Caco-2 (cell line): Measurements from ENCODE around the gene NEU2. TPM values are rescaled to one million over a fixed set of nuclear protein-coding genes. Genes with fewer than 3 reads are reported as not detected.

Experiments used
- BruUV-seq: library from RNA; stranded (reverse); fragments of 400-500 nt; replicated peaks from 2 replicates; lab custom pipeline; 2021; lab: Mats Ljungman, UMichigan
- CTCF ChIA-PET: fragments of 300-600 bp; sonication (Branson Sonifier 250); formaldehyde crosslinking; loops from one replicate; lab custom pipeline; 2022; ENCODE audit warnings: antibody characterized with exemption; lab: Charles Lee
- POLR2A ChIA-PET: fragments of 300-600 bp; sonication (Branson Sonifier 250); formaldehyde crosslinking; loops from one replicate; lab custom pipeline; 2022; ENCODE audit warnings: antibody characterized with exemption; lab: Charles Lee
- DNase-seq, 2 experiments: peaks; one replicate each; pipeline versions ENCODE4 v3.0.0 to v3.0.0-alpha.2; 2020 to 2022
- H3K27me3 ChIP-seq: replicated peaks from 2 replicates; pipeline ENCODE4 v1.6.0; 2011; ENCODE audit warnings: low read length; ENCODE audit not compliant: control insufficient read depth, insufficient read depth
- H3K36me3 ChIP-seq: 2 replicates; pipeline ENCODE4 v1.5.1; 2011; ENCODE audit warnings: low read length; ENCODE audit not compliant: control insufficient read depth, insufficient read depth
- H3K4me1 ChIP-seq: fragments of 250-450 bp; sonication (Bioruptor Pico); 2 replicates; pipeline ENCODE4 v1.5.1; 2020; ENCODE audit warnings: mild to moderate bottlenecking
- H3K4me3 ChIP-seq: 2 replicates; pipeline ENCODE4 v1.5.1; 2011; ENCODE audit warnings: low read depth, mild to moderate bottlenecking, control low read depth, low read length
- H3K9me3 ChIP-seq: fragments of 250-450 bp; sonication (Bioruptor Pico); 2 replicates; pipeline ENCODE4 v1.5.1; 2020; ENCODE audit warnings: mild to moderate bottlenecking, moderate library complexity
- H3K27ac Mint-ChIP-seq: one replicate; pipeline ENCODE4 v1.8.0; 2022; ENCODE audit warnings: mixed read lengths; ENCODE audit not compliant: unreplicated experiment
- H3K27me3 Mint-ChIP-seq: one replicate; pipeline ENCODE4 v1.8.0; 2022; ENCODE audit warnings: mixed read lengths; ENCODE audit not compliant: insufficient read depth, unreplicated experiment
- H3K36me3 Mint-ChIP-seq: one replicate; pipeline ENCODE4 v1.8.0; 2022; ENCODE audit warnings: mild to moderate bottlenecking, mixed read lengths; ENCODE audit not compliant: insufficient read depth, unreplicated experiment
- H3K4me1 Mint-ChIP-seq: one replicate; pipeline ENCODE4 v1.8.0; 2022; ENCODE audit warnings: low read depth, mixed read lengths; ENCODE audit not compliant: unreplicated experiment
- H3K4me3 Mint-ChIP-seq: one replicate; pipeline ENCODE4 v1.8.0; 2022; ENCODE audit warnings: mild to moderate bottlenecking, moderate library complexity, mixed read lengths; ENCODE audit not compliant: unreplicated experiment
- H3K9me3 Mint-ChIP-seq: one replicate; pipeline ENCODE4 v1.8.0; 2022; ENCODE audit warnings: mixed read lengths; ENCODE audit not compliant: unreplicated experiment
- CTCF ChIP-seq, 2 experiments: fragments of 200-600 bp in 1 of 2; IDR thresholded peaks; 1 replicate in 1 of 2; 2 replicates in 1 of 2; pipeline versions ENCODE4 v1.5.1 to v1.8.0; 2011 to 2022; ENCODE audit warnings: antibody characterized with exemption in 1 of 2, control low read depth in 1 of 2, inconsistent platforms in 1 of 2, low read depth in 1 of 2, low read length in 1 of 2, mild to moderate bottlenecking in 1 of 2, moderate library complexity in 1 of 2; ENCODE audit not compliant: insufficient read depth in 1 of 2, severe bottlenecking in 1 of 2, unreplicated experiment in 1 of 2
- intact Hi-C: fragments of 100-400 bp; cut with micrococcal nuclease; formaldehyde crosslinking; loops from one replicate; pipeline ENCODE4 v1.10.0; 2022; ENCODE audit not compliant: unreplicated experiment
- total RNA-seq: library from RNA; stranded (reverse); gene quantifications from 2 replicates; pipeline ENCODE4 v1.2.3, GENCODE V29; 2022

The NEU2 gene
- total RNA-seq, 1 experiment from 2014 or later: not detected

- CTCF ChIA-PET: no interaction called here
- POLR2A ChIA-PET: no interaction called here
- H3K36me3 ChIP-seq: no peaks in the 10 kb centered on the region
- H3K4me3 ChIP-seq: no peak overlapping the region
- Mint-ChIP-seq H3K36me3 (no peaks in the 10 kb centered on the region), H3K9me3 (no peaks in the 10 kb centered on the region), H3K4me1 (no peaks in the 10 kb centered on the region), H3K27me3 (no peaks in the 10 kb centered on the region), H3K27ac (no peak overlapping the region), H3K4me3 (no peak overlapping the region)
- intact Hi-C loops: no loop called here
- BruUV-seq: no TSS peak
- no peaks in the 10 kb centered on the region for H3K9me3 ChIP-seq
- no peaks in the 10 kb centered on the region for H3K27me3 ChIP-seq
- no peak for DNase-seq
- no peaks in the 10 kb centered on the region for H3K4me1 ChIP-seq
- TF ChIP-seq CTCF (IDR thresholded peaks at IDR 0.05; ENCODE audit: insufficient read depth in 1 of 2, low read depth in 1 of 2, low read length in 1 of 2, severe bottlenecking in 1 of 2, unreplicated experiment in 1 of 2): no peak
Measured at GRCh38 chr2:233010569-233011267, 21.8 kb upstream of the NEU2 start.

- no TSS peak for BruUV-seq
- ChIA-PET CTCF (no interaction called here), POLR2A (no interaction called here)
- Mint-ChIP-seq H3K9me3 (no peaks in the 10 kb centered on the region), H3K27ac (no peak overlapping the region), H3K27me3 (no peaks in the 10 kb centered on the region), H3K4me1 (no peaks in the 10 kb centered on the region), H3K36me3 (no peaks in the 10 kb centered on the region), H3K4me3 (no peak overlapping the region)
- no peaks in the 10 kb centered on the region for H3K36me3 ChIP-seq
- DNase-seq: no peak
- no peaks in the 10 kb centered on the region for H3K4me1 ChIP-seq
- H3K27me3 ChIP-seq: no peaks in the 10 kb centered on the region
- intact Hi-C loops: no loop called here
- H3K9me3 ChIP-seq: no peaks in the 10 kb centered on the region
- no peak overlapping the region for H3K4me3 ChIP-seq
- no peak for TF ChIP-seq CTCF (IDR thresholded peaks at IDR 0.05; ENCODE audit: insufficient read depth in 1 of 2, low read depth in 1 of 2, low read length in 1 of 2, severe bottlenecking in 1 of 2, unreplicated experiment in 1 of 2)
Measured at GRCh38 chr2:233011268-233011650, 21.2 kb upstream of the NEU2 start.

- Histone ChIP-seq H3K4me1 (no peaks in the 10 kb centered on the region), H3K36me3 (no peaks in the 10 kb centered on the region), H3K9me3 (no peaks in the 10 kb centered on the region), H3K27me3 (no peaks in the 10 kb centered on the region), H3K4me3 (no peak overlapping the region)
- ChIA-PET POLR2A (no interaction called here), CTCF (no interaction called here)
- DNase-seq: no peak
- TF ChIP-seq CTCF (IDR thresholded peaks at IDR 0.05; ENCODE audit: insufficient read depth in 1 of 2, low read depth in 1 of 2, low read length in 1 of 2, severe bottlenecking in 1 of 2, unreplicated experiment in 1 of 2): no peak
- Mint-ChIP-seq H3K36me3 (no peaks in the 10 kb centered on the region), H3K27ac (no peak overlapping the region), H3K9me3 (no peaks in the 10 kb centered on the region), H3K4me1 (no peaks in the 10 kb centered on the region), H3K4me3 (no peak overlapping the region), H3K27me3 (no peaks in the 10 kb centered on the region)
- intact Hi-C loops: no loop called here
- no TSS peak for BruUV-seq
Measured at GRCh38 chr2:233011702-233012131, 20.8 kb upstream of the NEU2 start.
